SK-N-SH treated with all-trans-retinoic acid at 6 μM for 48 hours (cell line): ENCODE data around the gene TSTD1.

Experiments used
- BACH2 ChIP-seq: fragments of 250-450 bp; sonication (Bioruptor Pico); IDR thresholded peaks from 2 replicates; pipeline ENCODE4 v1.9.0; 2021; ENCODE audit warnings: mild to moderate bottlenecking, borderline replicate concordance
- CREB5 ChIP-seq: fragments of 250-450 bp; sonication (Bioruptor Pico); IDR thresholded peaks from 2 replicates; pipeline ENCODE4 v1.5.1; 2020; ENCODE audit warnings: low read depth, mild to moderate bottlenecking, moderate library complexity
- GLIS3 ChIP-seq: fragments of 250-450 bp; sonication (Bioruptor Pico); IDR thresholded peaks from 2 replicates; pipeline ENCODE4 v1.5.0; 2020; ENCODE audit warnings: mild to moderate bottlenecking, moderate library complexity
- ISL1 ChIP-seq: fragments of 250-450 bp; sonication (Bioruptor Pico); IDR thresholded peaks from 2 replicates; pipeline ENCODE4 v2.1.2; 2022; ENCODE audit warnings: mild to moderate bottlenecking, moderate library complexity
- PPARA ChIP-seq: fragments of 250-450 bp; sonication (Bioruptor Pico); IDR thresholded peaks from 2 replicates; pipeline ENCODE4 v1.5.0; 2020; ENCODE audit warnings: mild to moderate bottlenecking, borderline replicate concordance
- RARB ChIP-seq: fragments of 250-450 bp; sonication (Bioruptor Pico); IDR thresholded peaks from 2 replicates; pipeline ENCODE4 v1.8.0; 2021; ENCODE audit warnings: mild to moderate bottlenecking, moderate library complexity
- TCF4 ChIP-seq: fragments of 250-450 bp; sonication (Bioruptor Pico); IDR thresholded peaks from 2 replicates; pipeline ENCODE4 v1.8.0; 2021; ENCODE audit warnings: mild to moderate bottlenecking, moderate library complexity, borderline replicate concordance
- TSHZ2 ChIP-seq: fragments of 250-450 bp; sonication (Bioruptor Pico); IDR thresholded peaks from 2 replicates; pipeline ENCODE4 v1.5.0; 2020; ENCODE audit warnings: mild to moderate bottlenecking, moderate library complexity
- ZNF565 ChIP-seq: fragments of 450-650 bp; formaldehyde crosslinking; conservative IDR thresholded peaks from 2 replicates; pipeline ENCODE4 v1.5.0; 2020; ENCODE audit warnings: low read depth, mild to moderate bottlenecking, moderate library complexity
- ZNF8 ChIP-seq: fragments of 450-650 bp; formaldehyde crosslinking; IDR thresholded peaks from 2 replicates; pipeline ENCODE4 v1.5.0; 2020; ENCODE audit warnings: mild to moderate bottlenecking, moderate library complexity
- TF ChIP-seq, protein P1 (sequence below): fragments of 250-450 bp; sonication (Bioruptor Pico); IDR thresholded peaks from 2 replicates; pipeline ENCODE4 v1.8.0; 2021; ENCODE audit warnings: low read depth, mild to moderate bottlenecking, moderate library complexity, borderline replicate concordance
- TF ChIP-seq, protein P2 (sequence below): fragments of 250-450 bp; sonication (Bioruptor Pico); IDR thresholded peaks from 2 replicates; pipeline ENCODE4 v1.8.0; 2020; ENCODE audit warnings: mild to moderate bottlenecking, moderate library complexity, borderline replicate concordance

DNA sequence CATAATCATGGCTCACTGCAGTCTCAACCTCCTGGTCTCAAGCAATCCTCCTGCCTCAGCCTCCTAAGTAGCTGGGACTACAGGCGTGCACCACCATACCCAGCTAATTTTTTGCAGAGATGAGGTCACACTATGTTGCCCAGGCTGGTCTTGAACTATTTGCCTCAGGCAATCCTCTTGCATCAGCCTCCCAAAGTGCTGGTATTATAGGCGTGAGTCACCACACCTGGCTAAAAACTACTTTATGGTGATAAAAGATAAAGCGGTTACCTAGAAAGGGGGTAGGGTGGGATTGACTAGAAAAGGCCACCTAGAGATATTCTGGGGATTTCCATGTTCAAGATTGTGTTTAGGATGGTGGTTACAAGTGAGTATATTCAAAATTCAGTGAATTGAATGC is 5.0 kb downstream of the TSTD1 start:
- TF ChIP-seq TCF4 (CRISPR knock-in tag) = no peak
- TF ChIP-seq ZNF565 = no peak
- TF ChIP-seq, protein P1, sequence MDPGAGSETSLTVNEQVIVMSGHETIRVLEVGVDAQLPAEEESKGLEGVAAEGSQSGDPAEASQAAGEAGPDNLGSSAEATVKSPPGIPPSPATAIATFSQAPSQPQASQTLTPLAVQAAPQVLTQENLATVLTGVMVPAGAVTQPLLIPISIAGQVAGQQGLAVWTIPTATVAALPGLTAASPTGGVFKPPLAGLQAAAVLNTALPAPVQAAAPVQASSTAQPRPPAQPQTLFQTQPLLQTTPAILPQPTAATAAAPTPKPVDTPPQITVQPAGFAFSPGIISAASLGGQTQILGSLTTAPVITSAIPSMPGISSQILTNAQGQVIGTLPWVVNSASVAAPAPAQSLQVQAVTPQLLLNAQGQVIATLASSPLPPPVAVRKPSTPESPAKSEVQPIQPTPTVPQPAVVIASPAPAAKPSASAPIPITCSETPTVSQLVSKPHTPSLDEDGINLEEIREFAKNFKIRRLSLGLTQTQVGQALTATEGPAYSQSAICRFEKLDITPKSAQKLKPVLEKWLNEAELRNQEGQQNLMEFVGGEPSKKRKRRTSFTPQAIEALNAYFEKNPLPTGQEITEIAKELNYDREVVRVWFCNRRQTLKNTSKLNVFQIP (CRISPR knock-in tag) = no peak
- TF ChIP-seq CREB5 (CRISPR knock-in tag) = no peak
- no peak for TF ChIP-seq ISL1 (CRISPR knock-in tag)
- TF ChIP-seq ZNF8 (CRISPR knock-in tag) = no peak
- no peak for TF ChIP-seq GLIS3 (CRISPR knock-in tag)
- no peak for TF ChIP-seq RARB (CRISPR knock-in tag)
- TF ChIP-seq TSHZ2 (CRISPR knock-in tag) = no peak
- TF ChIP-seq, protein P2, sequence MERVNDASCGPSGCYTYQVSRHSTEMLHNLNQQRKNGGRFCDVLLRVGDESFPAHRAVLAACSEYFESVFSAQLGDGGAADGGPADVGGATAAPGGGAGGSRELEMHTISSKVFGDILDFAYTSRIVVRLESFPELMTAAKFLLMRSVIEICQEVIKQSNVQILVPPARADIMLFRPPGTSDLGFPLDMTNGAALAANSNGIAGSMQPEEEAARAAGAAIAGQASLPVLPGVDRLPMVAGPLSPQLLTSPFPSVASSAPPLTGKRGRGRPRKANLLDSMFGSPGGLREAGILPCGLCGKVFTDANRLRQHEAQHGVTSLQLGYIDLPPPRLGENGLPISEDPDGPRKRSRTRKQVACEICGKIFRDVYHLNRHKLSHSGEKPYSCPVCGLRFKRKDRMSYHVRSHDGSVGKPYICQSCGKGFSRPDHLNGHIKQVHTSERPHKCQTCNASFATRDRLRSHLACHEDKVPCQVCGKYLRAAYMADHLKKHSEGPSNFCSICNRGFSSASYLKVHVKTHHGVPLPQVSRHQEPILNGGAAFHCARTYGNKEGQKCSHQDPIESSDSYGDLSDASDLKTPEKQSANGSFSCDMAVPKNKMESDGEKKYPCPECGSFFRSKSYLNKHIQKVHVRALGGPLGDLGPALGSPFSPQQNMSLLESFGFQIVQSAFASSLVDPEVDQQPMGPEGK (CRISPR knock-in tag) = no peak
- TF ChIP-seq PPARA = no peak
- no peak for TF ChIP-seq BACH2 (CRISPR knock-in tag)
